HG03354 (cell line): ENCODE measurements around the gene MAP7.
A peak's percentile ranks its signal among the peaks of the same experiment; 100 is the strongest.

ENCODE experiments used
- ATAC-seq: cut with Tn5 transposase; IDR thresholded peaks from one replicate; pipeline ENCODE4 v1.9.1; 2021; ENCODE audit warnings: mild to moderate bottlenecking; ENCODE audit not compliant: unreplicated experiment, poor library complexity, severe bottlenecking

The MAP7 gene

GRCh38 chr6:136566851-136567250 is 16.6 kb upstream of the MAP7 start:
- no peak for ATAC-seq

GRCh38 chr6:136566007-136566487 is 15.8 kb upstream of the MAP7 start:
- ATAC-seq, result peak; percentile 49

GRCh38 chr6:136564180-136564579 is 14.0 kb upstream of the MAP7 start:
- no peak for ATAC-seq

GRCh38 chr6:136563386-136564152 is 13.3 kb upstream of the MAP7 start:
- no peak for ATAC-seq

- no peak for ATAC-seq
Measured at GRCh38 chr6:136562211-136562610, 12.0 kb upstream of the MAP7 start.

- ATAC-seq, result no peak
Measured at GRCh38 chr6:136553166-136553787, 3.1 kb upstream of the MAP7 start.

GRCh38 chr6:136552054-136552453 is 1.8 kb upstream of the MAP7 start:
- no peak for ATAC-seq

GRCh38 chr6:136551103-136551502 is 881 bp upstream of the MAP7 start:
- no peak for ATAC-seq

- ATAC-seq, result peak; percentile 67
Measured at GRCh38 chr6:136550045-136550329, 235 bp downstream of the MAP7 start.

- peak; percentile 10 for ATAC-seq
Measured at GRCh38 chr6:136549300-136550044, 750 bp downstream of the MAP7 start.

- ATAC-seq, result no peak
Measured at GRCh38 chr6:136548582-136549299, 1.5 kb downstream of the MAP7 start.

- no peak for ATAC-seq
Measured at GRCh38 chr6:136547871-136548270, 2.4 kb downstream of the MAP7 start.

GRCh38 chr6:136547336-136547735 is 2.9 kb downstream of the MAP7 start:
- no peak for ATAC-seq

- no peak for ATAC-seq
Measured at GRCh38 chr6:136546331-136546730, 3.9 kb downstream of the MAP7 start.

- no peak for ATAC-seq
Measured at GRCh38 chr6:136544326-136544725, 5.9 kb downstream of the MAP7 start.

- no peak for ATAC-seq
Measured at GRCh38 chr6:136541395-136541794, 8.8 kb downstream of the MAP7 start.

- ATAC-seq, result no peak
Measured at GRCh38 chr6:136539967-136540652, 10.1 kb downstream of the MAP7 start.

- no peak for ATAC-seq
Measured at GRCh38 chr6:136538836-136539235, 11.4 kb downstream of the MAP7 start.

- ATAC-seq, result no peak
Measured at GRCh38 chr6:136535880-136536650, 14.2 kb downstream of the MAP7 start.
